GM12891 (cell line): ENCODE measurements around the gene KIAA1549.

Source experiments
- POLR2A ChIP-seq: IDR thresholded peaks from 2 replicates; pipeline ENCODE4 v1.6.1; 2011; ENCODE audit warnings: low read depth, low read length, control low read depth
- POLR2AphosphoS5 ChIP-seq: IDR thresholded peaks from 2 replicates; pipeline ENCODE4 v1.6.1; 2011; ENCODE audit warnings: low read depth, low read length, control low read depth
- TAF1 ChIP-seq: IDR thresholded peaks from 2 replicates; pipeline ENCODE4 v1.6.1; 2011; ENCODE audit warnings: low read depth, low read length, control low read depth

DNA sequence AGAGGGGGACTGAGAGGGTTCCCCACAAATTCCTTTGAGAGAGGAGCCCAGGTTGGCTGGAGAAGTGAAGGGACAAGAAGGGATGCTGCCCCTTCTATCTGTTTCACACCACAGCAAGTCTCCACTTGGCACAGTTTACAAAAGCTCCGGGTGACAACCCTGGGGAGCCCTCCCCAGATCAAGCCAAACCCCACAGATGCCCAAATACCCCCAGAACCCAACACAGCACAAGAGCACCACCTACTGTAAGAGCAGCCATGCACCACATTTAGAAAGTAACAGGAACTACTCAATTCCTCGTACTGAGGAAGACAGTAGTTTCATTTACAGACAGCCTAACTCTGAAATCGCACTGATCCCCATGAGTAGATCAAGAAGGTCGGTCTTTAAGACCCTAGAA is 115.3 kb downstream of the KIAA1549 start:
- no peak for TF ChIP-seq POLR2A
- no peak for TF ChIP-seq POLR2AphosphoS5
- TF ChIP-seq TAF1, result no peak
